Measurements from ENCODE around the gene MDM4. TPM values are rescaled to one million over a fixed set of nuclear protein-coding genes. Genes with fewer than 3 reads are reported as not detected.

Gene MDM4
- total RNA-seq, 2 experiments from 2014 or later, result 120 to 282 TPM

DNA sequence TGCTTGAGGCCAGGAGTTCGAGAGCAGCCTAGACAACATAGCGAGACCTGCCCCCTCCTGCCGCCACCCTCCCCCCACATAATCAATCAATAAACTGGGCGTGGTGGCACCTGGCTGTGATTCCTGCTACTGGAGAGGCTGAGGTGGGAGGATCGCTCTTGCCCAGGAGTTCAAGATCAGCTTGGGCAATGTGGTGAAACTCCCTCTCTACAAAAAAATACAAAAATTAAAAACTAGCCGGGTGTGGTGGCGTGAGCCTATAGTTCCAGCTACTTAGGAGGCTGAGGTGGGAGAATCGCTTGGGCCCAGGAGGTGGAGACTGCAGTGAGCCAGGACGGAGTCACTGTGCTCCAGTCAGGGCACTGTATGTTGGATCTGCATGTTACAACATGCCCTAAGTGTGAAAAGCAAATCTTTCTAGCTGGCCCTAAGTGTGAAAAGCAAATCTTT lies 7.0 kb upstream of the MDM4 start:
- BruUV-seq (replicated peaks), result no TSS peak
- Histone ChIP-seq H4K20me1 (ENCODE audit: insufficient read depth, low read length) (no peaks in the 10 kb centered on the region), H2AFZ (ENCODE audit: low read length) (no peak overlapping the region), H3K9me2 (ENCODE audit: insufficient read depth, low read length) (no peaks in the 10 kb centered on the region), H3K79me2 (ENCODE audit: insufficient read depth, low read depth, low read length) (no peaks in the 10 kb centered on the region), H3K9me3 (ENCODE audit: low read length) (peaks cover 9% of the 10 kb centered on the region; the same call in 1 of the 2 replicates), H3K4me2 (ENCODE audit: low read length) (no peak overlapping the region), H3K4me1 (ENCODE audit: insufficient read depth, low read length, poor library complexity, severe bottlenecking) (peaks cover 71% of the 10 kb centered on the region), H3K4me3 (ENCODE audit: low read depth, low read length, poor library complexity, severe bottlenecking) (no peak overlapping the region), H3K36me3 (ENCODE audit: insufficient read depth, low read length) (no peaks in the 10 kb centered on the region), H3K27ac (ENCODE audit: low read depth, low read length, poor library complexity, severe bottlenecking) (peak overlapping the region; percentile 96)
- POLR2A ChIA-PET, result interaction anchor here (0.6 to 5.2 kb wide), 8 partner anchors 8 to 744 kb away, joined by 3 to 28 read pairs (median 4); partner anchors contain the start of gene LAX1
- no peak for TF ChIP-seq EZH2phosphoT487 (IDR thresholded peaks at IDR 0.05; ENCODE audit: borderline replicate concordance, low read depth, low read length)
- TF ChIP-seq, protein P1, sequence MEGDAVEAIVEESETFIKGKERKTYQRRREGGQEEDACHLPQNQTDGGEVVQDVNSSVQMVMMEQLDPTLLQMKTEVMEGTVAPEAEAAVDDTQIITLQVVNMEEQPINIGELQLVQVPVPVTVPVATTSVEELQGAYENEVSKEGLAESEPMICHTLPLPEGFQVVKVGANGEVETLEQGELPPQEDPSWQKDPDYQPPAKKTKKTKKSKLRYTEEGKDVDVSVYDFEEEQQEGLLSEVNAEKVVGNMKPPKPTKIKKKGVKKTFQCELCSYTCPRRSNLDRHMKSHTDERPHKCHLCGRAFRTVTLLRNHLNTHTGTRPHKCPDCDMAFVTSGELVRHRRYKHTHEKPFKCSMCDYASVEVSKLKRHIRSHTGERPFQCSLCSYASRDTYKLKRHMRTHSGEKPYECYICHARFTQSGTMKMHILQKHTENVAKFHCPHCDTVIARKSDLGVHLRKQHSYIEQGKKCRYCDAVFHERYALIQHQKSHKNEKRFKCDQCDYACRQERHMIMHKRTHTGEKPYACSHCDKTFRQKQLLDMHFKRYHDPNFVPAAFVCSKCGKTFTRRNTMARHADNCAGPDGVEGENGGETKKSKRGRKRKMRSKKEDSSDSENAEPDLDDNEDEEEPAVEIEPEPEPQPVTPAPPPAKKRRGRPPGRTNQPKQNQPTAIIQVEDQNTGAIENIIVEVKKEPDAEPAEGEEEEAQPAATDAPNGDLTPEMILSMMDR (conservative IDR thresholded peaks at IDR 0.05; ENCODE audit: low read length), result no peak
- intact Hi-C loops (cut with micrococcal nuclease; ENCODE audit: unreplicated experiment), result loop anchor here (5.0 to 10.0 kb wide), 2 partner anchors 206 to 253 kb away; no protein-coding TSS in a partner anchor
- no peak for DNase-seq (ENCODE audit: low spot score)
- CTCF ChIA-PET (ENCODE audit: unreplicated experiment), result no interaction called here

DNA sequence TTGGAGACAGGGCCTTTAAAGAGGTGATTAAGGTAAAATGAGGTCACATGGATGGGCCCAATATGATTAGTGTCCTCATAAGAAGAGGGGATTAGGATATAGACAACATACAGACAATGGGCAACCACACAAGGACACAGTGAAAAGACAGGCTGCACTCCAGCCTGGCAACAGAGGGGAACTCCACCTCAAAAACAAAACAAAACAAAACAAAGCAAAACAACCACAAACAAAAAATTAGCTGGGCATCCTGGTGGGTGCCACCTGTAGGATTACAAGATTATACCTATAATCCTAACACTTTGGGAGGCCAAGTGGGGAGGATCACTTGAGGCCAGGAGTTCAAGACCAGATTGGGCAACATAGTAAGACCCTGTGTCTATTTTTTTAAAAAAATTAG lies 4.8 kb upstream of the MDM4 start:
- peak overlapping the region; percentile 1; the same call in 1 of the 2 replicates for H2AFZ ChIP-seq (ENCODE audit: low read length)
- POLR2A ChIA-PET, result no interaction called here

More for the DNA sequence above, 4.8 kb upstream of the MDM4 start:
- H4K20me1 ChIP-seq (ENCODE audit: insufficient read depth, low read length), result no peaks in the 10 kb centered on the region
- H3K79me2 ChIP-seq (ENCODE audit: insufficient read depth, low read depth, low read length), result peaks cover under 1% of the 10 kb centered on the region; the same call in 1 of the 2 replicates
- no peaks in the 10 kb centered on the region for H3K36me3 ChIP-seq (ENCODE audit: insufficient read depth, low read length)
- intact Hi-C loops (cut with micrococcal nuclease; ENCODE audit: unreplicated experiment), result loop anchor here (10.0 kb wide), 2 partner anchors 773 to 803 kb away; no protein-coding TSS in a partner anchor
- peaks cover 76% of the 10 kb centered on the region for H3K4me1 ChIP-seq (ENCODE audit: insufficient read depth, low read length, poor library complexity, severe bottlenecking)
- H3K4me2 ChIP-seq (ENCODE audit: low read length), result no peak overlapping the region
- no peak overlapping the region for H3K4me3 ChIP-seq (ENCODE audit: low read depth, low read length, poor library complexity, severe bottlenecking)
- H3K27ac ChIP-seq (ENCODE audit: low read depth, low read length, poor library complexity, severe bottlenecking), result peak overlapping the region; percentile 100
- H3K9me3 ChIP-seq (ENCODE audit: low read length), result peaks cover 9% of the 10 kb centered on the region; the same call in 1 of the 2 replicates
- TF ChIP-seq, protein P1 (conservative IDR thresholded peaks at IDR 0.05; ENCODE audit: low read length), result no peak
- TF ChIP-seq EZH2phosphoT487 (IDR thresholded peaks at IDR 0.05; ENCODE audit: borderline replicate concordance, low read depth, low read length), result no peak
- BruUV-seq (replicated peaks), result no TSS peak
- no peak for DNase-seq (ENCODE audit: low spot score)
- CTCF ChIA-PET (ENCODE audit: unreplicated experiment), result no interaction called here
- no peaks in the 10 kb centered on the region for H3K9me2 ChIP-seq (ENCODE audit: insufficient read depth, low read length)

All from OCI-LY7 (cell line).